Ramos (cell line): Measurements from ENCODE around the gene LST1.

Experiments used
- in situ Hi-C: fragments of 300-500 bp; cut with MboI; formaldehyde crosslinking; loops from one replicate; pipeline ENCODE4 v1.14.3; 2022; ENCODE audit warnings: low sequenced_read_pairs; ENCODE audit not compliant: unreplicated experiment

Gene LST1

GRCh38 chr6:31634969-31635575 is 49.0 kb downstream of the LST1 start:
- in situ Hi-C loops: no loop called here

GRCh38 chr6:31636698-31637596 is 50.9 kb downstream of the LST1 start:
- in situ Hi-C loops: no loop called here
